MM.1S (cell line): ENCODE data around the gene MAGI1.

Experiments
- DNase-seq: peaks from one replicate; pipeline ENCODE4 v3.0.0-alpha.2; 2015
- H2AFZ ChIP-seq: fragments of 300-600 bp; sonication (generic); 2 replicates; pipeline ENCODE4 v1.6.0; 2016; ENCODE audit warnings: antibody characterized with exemption, low read length
- H3F3A ChIP-seq: fragments of 300-600 bp; sonication (generic); 2 replicates; pipeline ENCODE4 v1.6.1; 2016; ENCODE audit warnings: mild to moderate bottlenecking, antibody characterized with exemption, low read length, moderate library complexity, mixed read lengths; ENCODE audit not compliant: insufficient read depth
- H3K27ac ChIP-seq: fragments of 300-600 bp; sonication (generic); 2 replicates; pipeline ENCODE4 v1.5.1; 2016; ENCODE audit warnings: mild to moderate bottlenecking, low read length
- H3K27me3 ChIP-seq: fragments of 300-600 bp; sonication (generic); replicated peaks from 2 replicates; pipeline ENCODE4 v1.6.0; 2016; ENCODE audit warnings: low read length; ENCODE audit not compliant: insufficient read depth
- H3K36me3 ChIP-seq: fragments of 300-600 bp; sonication (generic); replicated peaks from 2 replicates; pipeline ENCODE4 v1.6.1; 2016; ENCODE audit warnings: mild to moderate bottlenecking, low read length, mixed read lengths; ENCODE audit not compliant: insufficient read depth
- H3K4me1 ChIP-seq: fragments of 300-600 bp; sonication (generic); 2 replicates; pipeline ENCODE4 v1.6.1; 2016; ENCODE audit warnings: low read length, mixed read lengths
- H3K4me2 ChIP-seq: fragments of 300-600 bp; sonication (generic); 2 replicates; pipeline ENCODE4 v1.6.0; 2016; ENCODE audit warnings: low read depth, low read length
- H3K4me3 ChIP-seq: fragments of 300-600 bp; sonication (generic); 2 replicates; pipeline ENCODE4 v1.5.1; 2016; ENCODE audit warnings: low read length, mixed read lengths
- H3K79me2 ChIP-seq: fragments of 300-600 bp; sonication (generic); 2 replicates; pipeline ENCODE4 v1.6.1; 2016; ENCODE audit warnings: mixed run types, low read length, mixed read lengths
- H3K9ac ChIP-seq: fragments of 300-600 bp; sonication (generic); 2 replicates; pipeline ENCODE4 v1.6.1; 2016; ENCODE audit warnings: low read length, mixed read lengths
- H3K9me2 ChIP-seq: fragments of 300-600 bp; sonication (generic); replicated peaks from 2 replicates; pipeline ENCODE4 v1.6.1; 2016; ENCODE audit warnings: mild to moderate bottlenecking, low read length, mixed read lengths; ENCODE audit not compliant: insufficient read depth
- H3K9me3 ChIP-seq: fragments of 300-600 bp; sonication (generic); replicated peaks from 2 replicates; pipeline ENCODE4 v1.6.1; 2016; ENCODE audit warnings: mild to moderate bottlenecking, low read length, mixed read lengths; ENCODE audit not compliant: insufficient read depth
- H4K20me1 ChIP-seq: fragments of 300-600 bp; sonication (generic); 2 replicates; pipeline ENCODE4 v1.6.1; 2016; ENCODE audit warnings: mild to moderate bottlenecking, low read length, moderate library complexity, mixed read lengths; ENCODE audit not compliant: insufficient read depth
- EZH2 ChIP-seq: fragments of 300-600 bp; sonication (generic); optimal IDR thresholded peaks from 2 replicates; pipeline ENCODE3; 2017; ENCODE audit warnings: low read depth, mild to moderate bottlenecking, antibody characterized with exemption, low read length, mixed read lengths
- EZH2phosphoT487 ChIP-seq: fragments of 300-600 bp; sonication (generic); IDR thresholded peaks from 2 replicates; pipeline ENCODE4 v1.6.1; 2018; ENCODE audit warnings: antibody characterized with exemption, low read length
- TF ChIP-seq, protein P1 (sequence below): fragments of 300-600 bp; sonication (generic); IDR thresholded peaks from 2 replicates; pipeline ENCODE4 v1.5.1; 2016; ENCODE audit warnings: antibody characterized with exemption, low read length, mixed read lengths

The MAGI1 gene

DNA sequence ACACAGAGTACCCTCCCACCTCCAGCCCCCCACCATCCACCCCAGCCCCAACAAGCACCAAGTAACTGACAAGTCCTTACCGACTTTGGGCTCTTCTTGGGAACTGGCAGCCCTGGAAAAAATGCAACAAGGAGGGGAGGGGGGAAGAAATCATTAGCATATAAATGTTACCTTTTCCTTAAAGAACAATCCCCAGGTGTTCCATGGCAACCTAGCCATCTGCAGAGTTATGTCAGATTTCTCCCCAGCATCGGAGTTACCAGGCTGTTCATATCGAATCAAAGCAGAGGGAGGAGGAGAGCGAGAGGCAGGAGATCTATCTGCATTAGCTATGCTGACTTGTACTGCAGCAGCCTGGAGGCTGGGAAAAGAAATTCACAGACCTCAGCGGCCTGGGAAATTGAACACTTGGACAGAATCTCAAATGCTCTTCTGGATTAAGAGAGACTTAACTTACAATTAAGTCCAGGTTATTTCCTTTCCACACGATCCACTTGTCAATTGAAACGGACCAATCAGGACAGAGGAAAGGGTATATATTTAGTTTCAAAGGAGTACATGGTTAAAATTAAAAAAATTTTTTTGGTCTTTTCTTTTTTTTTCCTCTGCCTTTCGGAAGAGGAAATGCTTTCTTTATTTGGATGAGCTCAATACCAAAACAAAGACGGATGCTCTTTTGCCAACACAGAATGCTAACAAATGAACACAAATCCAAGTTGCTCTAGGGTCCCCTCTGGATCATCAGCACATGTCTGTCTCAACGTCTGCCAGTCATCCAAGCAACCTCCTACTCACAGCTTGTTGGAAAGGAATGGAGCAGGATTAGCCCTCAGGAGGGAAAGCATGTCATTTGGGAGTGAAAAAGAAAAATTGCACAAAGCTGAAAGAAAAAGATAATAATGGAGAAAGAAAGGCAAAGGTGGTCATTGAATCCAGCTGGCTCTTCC is 637.1 kb downstream of the MAGI1 start:
- Histone ChIP-seq H2AFZ (no peak overlapping the region), H3K9me3 (no peaks in the 10 kb centered on the region), H3K4me1 (no peaks in the 10 kb centered on the region), H3F3A (no peaks in the 10 kb centered on the region), H3K9ac (no peak overlapping the region), H3K79me2 (no peaks in the 10 kb centered on the region), H3K4me3 (no peak overlapping the region), H3K27ac (no peak overlapping the region), H4K20me1 (no peaks in the 10 kb centered on the region), H3K9me2 (no peaks in the 10 kb centered on the region), H3K36me3 (no peaks in the 10 kb centered on the region), H3K27me3 (no peaks in the 10 kb centered on the region), H3K4me2 (no peak overlapping the region)
- no peak for TF ChIP-seq EZH2phosphoT487
- no peak for TF ChIP-seq EZH2
- TF ChIP-seq, protein P1, sequence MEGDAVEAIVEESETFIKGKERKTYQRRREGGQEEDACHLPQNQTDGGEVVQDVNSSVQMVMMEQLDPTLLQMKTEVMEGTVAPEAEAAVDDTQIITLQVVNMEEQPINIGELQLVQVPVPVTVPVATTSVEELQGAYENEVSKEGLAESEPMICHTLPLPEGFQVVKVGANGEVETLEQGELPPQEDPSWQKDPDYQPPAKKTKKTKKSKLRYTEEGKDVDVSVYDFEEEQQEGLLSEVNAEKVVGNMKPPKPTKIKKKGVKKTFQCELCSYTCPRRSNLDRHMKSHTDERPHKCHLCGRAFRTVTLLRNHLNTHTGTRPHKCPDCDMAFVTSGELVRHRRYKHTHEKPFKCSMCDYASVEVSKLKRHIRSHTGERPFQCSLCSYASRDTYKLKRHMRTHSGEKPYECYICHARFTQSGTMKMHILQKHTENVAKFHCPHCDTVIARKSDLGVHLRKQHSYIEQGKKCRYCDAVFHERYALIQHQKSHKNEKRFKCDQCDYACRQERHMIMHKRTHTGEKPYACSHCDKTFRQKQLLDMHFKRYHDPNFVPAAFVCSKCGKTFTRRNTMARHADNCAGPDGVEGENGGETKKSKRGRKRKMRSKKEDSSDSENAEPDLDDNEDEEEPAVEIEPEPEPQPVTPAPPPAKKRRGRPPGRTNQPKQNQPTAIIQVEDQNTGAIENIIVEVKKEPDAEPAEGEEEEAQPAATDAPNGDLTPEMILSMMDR: no peak
- DNase-seq: no peak

DNA sequence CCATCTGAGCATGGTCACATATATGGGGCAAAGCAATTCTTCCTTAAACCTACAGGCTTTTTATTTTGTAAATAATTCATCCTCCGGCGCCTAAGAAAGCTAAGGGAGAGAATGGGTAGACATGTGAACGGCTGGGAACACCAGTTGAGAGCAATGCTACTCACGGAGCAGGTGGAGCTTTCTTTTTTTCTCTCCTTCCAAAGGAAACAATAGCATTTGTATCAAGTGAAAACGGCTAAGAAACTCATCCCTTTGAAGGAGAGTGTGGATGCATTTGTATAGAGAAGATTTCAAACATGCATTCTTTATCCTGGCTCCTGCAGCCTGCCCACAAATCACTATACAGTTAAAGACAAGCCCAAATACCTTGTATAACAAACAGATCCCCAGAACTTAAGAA is 637.8 kb downstream of the MAGI1 start:
- no peak overlapping the region for H3K4me3 ChIP-seq

GRCh38 chr3:65398953-65399352 is 639.8 kb downstream of the MAGI1 start:
- TF ChIP-seq EZH2 (no peak), EZH2phosphoT487 (no peak)
- TF ChIP-seq, protein P1: no peak
- Histone ChIP-seq H3K9me2 (no peaks in the 10 kb centered on the region), H3K4me1 (no peaks in the 10 kb centered on the region), H3K4me2 (no peak overlapping the region), H3K36me3 (no peaks in the 10 kb centered on the region), H3K27ac (no peak overlapping the region), H3K4me3 (no peak overlapping the region), H3K9ac (no peak overlapping the region), H3K27me3 (no peaks in the 10 kb centered on the region), H3F3A (no peaks in the 10 kb centered on the region), H3K79me2 (no peaks in the 10 kb centered on the region), H3K9me3 (no peaks in the 10 kb centered on the region), H4K20me1 (no peaks in the 10 kb centered on the region), H2AFZ (no peak overlapping the region)
- no peak for DNase-seq

More for the DNA sequence above, 637.8 kb downstream of the MAGI1 start:
- TF ChIP-seq, protein P1: no peak
- TF ChIP-seq EZH2phosphoT487 (no peak), EZH2 (no peak)
- no peak overlapping the region for H2AFZ ChIP-seq
- no peaks in the 10 kb centered on the region for H3K36me3 ChIP-seq
- H3K27me3 ChIP-seq: no peaks in the 10 kb centered on the region
- no peak overlapping the region for H3K27ac ChIP-seq
- no peaks in the 10 kb centered on the region for H3K79me2 ChIP-seq
- H3K4me2 ChIP-seq: no peak overlapping the region
- H3F3A ChIP-seq: no peaks in the 10 kb centered on the region
- H3K4me1 ChIP-seq: no peaks in the 10 kb centered on the region
- no peak for DNase-seq
- H4K20me1 ChIP-seq: no peaks in the 10 kb centered on the region
- H3K9ac ChIP-seq: no peak overlapping the region
- no peaks in the 10 kb centered on the region for H3K9me2 ChIP-seq
- no peaks in the 10 kb centered on the region for H3K9me3 ChIP-seq
